NCI-H2107 (cell line): Measurements from ENCODE around the gene TMEM38B.
"Not testable (repeated sequence)": the region's sequence is repeated elsewhere in the genome, so short reads cannot be mapped to it uniquely, and the experiment has no call there.

Experiments used
- DNase-seq: peaks from one replicate; lab custom pipeline; 2025; lab: John Stamatoyannopoulos, UW

TMEM38B gene

GRCh38 chr9:105722099-105722498 lies 27.8 kb downstream of the TMEM38B start:
- no peak for DNase-seq

GRCh38 chr9:105725370-105725769 lies 31.0 kb downstream of the TMEM38B start:
- DNase-seq = no peak

- not testable (repeated sequence) for DNase-seq
These were observed 33.9 kb downstream of the TMEM38B start for GRCh38 chr9:105728230-105728629.

GRCh38 chr9:105731420-105731819 lies 37.1 kb downstream of the TMEM38B start:
- DNase-seq = not testable (repeated sequence)

- no peak for DNase-seq
These were observed 41.0 kb downstream of the TMEM38B start for GRCh38 chr9:105735366-105735765.

GRCh38 chr9:105737205-105737604 lies 42.9 kb downstream of the TMEM38B start:
- DNase-seq = no peak

- DNase-seq = no peak
These were observed 47.7 kb downstream of the TMEM38B start for GRCh38 chr9:105742088-105742487.

- DNase-seq = not testable (repeated sequence)
These were observed 53.0 kb downstream of the TMEM38B start for GRCh38 chr9:105747325-105747724.

- no peak for DNase-seq
These were observed 57.4 kb downstream of the TMEM38B start for GRCh38 chr9:105751761-105752160.

GRCh38 chr9:105757496-105758251 lies 63.3 kb downstream of the TMEM38B start:
- no peak for DNase-seq

GRCh38 chr9:105760053-105760452 lies 65.7 kb downstream of the TMEM38B start:
- no peak for DNase-seq

- DNase-seq = not testable (repeated sequence)
These were observed 88.5 kb downstream of the TMEM38B start for GRCh38 chr9:105782561-105783494.

- not testable (repeated sequence) for DNase-seq
These were observed 89.1 kb downstream of the TMEM38B start for GRCh38 chr9:105783495-105783872.

- not testable (repeated sequence) for DNase-seq
These were observed 92.5 kb downstream of the TMEM38B start for GRCh38 chr9:105786796-105787195.

GRCh38 chr9:105816202-105816744 lies 121.9 kb downstream of the TMEM38B start:
- DNase-seq = no peak

GRCh38 chr9:105816981-105817380 lies 122.6 kb downstream of the TMEM38B start:
- DNase-seq = no peak

GRCh38 chr9:105818903-105819302 lies 124.6 kb downstream of the TMEM38B start:
- DNase-seq = no peak

- DNase-seq = no peak
These were observed 128.5 kb downstream of the TMEM38B start for GRCh38 chr9:105822814-105823213.
